CD4-positive, alpha-beta T cell (primary cell): Measurements from ENCODE around the gene TTLL9. TPM values are rescaled to one million over a fixed set of nuclear protein-coding genes. Genes with fewer than 3 reads are reported as not detected.

Experiments used
- ATAC-seq: fragments of 200-7000 bp; cut with Tn5 transposase; one replicate; pipeline ENCODE4 v1.10.0; 2022; ENCODE audit warnings: mild to moderate bottlenecking; ENCODE audit not compliant: poor library complexity
- CTCF ChIA-PET: fragments of 350-600 bp; sonication (Branson Sonifier 250); formaldehyde crosslinking; loops from one replicate; lab custom pipeline; 2021; ENCODE audit warnings: antibody characterized with exemption, inconsistent platforms; lab: Charles Lee
- POLR2A ChIA-PET: fragments of 350-600 bp; sonication (Branson Sonifier 250); formaldehyde crosslinking; loops from one replicate; lab custom pipeline; 2021; ENCODE audit warnings: antibody characterized with exemption, inconsistent platforms; lab: Charles Lee
- DNase-seq, 14 experiments: peaks; one replicate each; pipeline ENCODE4 v3.0.0-alpha.2; 2013 to 2020; ENCODE audit warnings: mixed read lengths in 2 of 14
- H3K27ac ChIP-seq, 2 donors: one replicate each; pipeline versions ENCODE4 v1.5.1 to v1.7.0; 2013; ENCODE audit warnings: low read length in 2 of 2, low read depth in 1 of 2, mild to moderate bottlenecking in 1 of 2
- H3K27me3 ChIP-seq, 2 experiments: 1 replicate in 1 of 2; 2 replicates in 1 of 2; pipeline versions ENCODE4 v1.6.1 to v1.7.0; 2013; ENCODE audit warnings: low read length in 2 of 2, control low read depth in 1 of 2, mild to moderate bottlenecking in 1 of 2, moderate library complexity in 1 of 2; ENCODE audit not compliant: insufficient read depth in 2 of 2, control insufficient read depth in 1 of 2
- H3K36me3 ChIP-seq: one replicate; pipeline ENCODE4 v1.6.1; 2013; ENCODE audit warnings: low read length, control low read depth; ENCODE audit not compliant: insufficient read depth
- H3K4me1 ChIP-seq: one replicate; pipeline ENCODE4 v1.6.1; 2013; ENCODE audit warnings: low read length, control low read depth; ENCODE audit not compliant: insufficient read depth
- H3K4me3 ChIP-seq: one replicate; pipeline ENCODE4 v1.5.1; 2013; ENCODE audit warnings: mild to moderate bottlenecking, low read length, moderate library complexity
- H3K9me3 ChIP-seq, 2 experiments: 1 replicate in 1 of 2; 2 replicates in 1 of 2; pipeline versions ENCODE4 v1.6.1 to v1.7.0; 2013; ENCODE audit warnings: low read length in 2 of 2, mild to moderate bottlenecking in 2 of 2, control low read depth in 1 of 2, moderate library complexity in 1 of 2; ENCODE audit not compliant: control insufficient read depth in 1 of 2, insufficient read depth in 1 of 2
- H3K27ac Mint-ChIP-seq: one replicate; pipeline ENCODE4 v1.8.0; 2020; ENCODE audit warnings: mixed read lengths
- H3K27me3 Mint-ChIP-seq: one replicate; pipeline ENCODE4 v1.8.0; 2021; ENCODE audit warnings: mixed read lengths
- H3K36me3 Mint-ChIP-seq: one replicate; pipeline ENCODE4 v1.8.0; 2021; ENCODE audit warnings: low read depth, mixed read lengths
- H3K4me1 Mint-ChIP-seq: one replicate; pipeline ENCODE4 v1.8.0; 2021; ENCODE audit warnings: low read depth, mixed read lengths
- H3K4me3 Mint-ChIP-seq: one replicate; pipeline ENCODE4 v1.8.0; 2020; ENCODE audit warnings: mild to moderate bottlenecking, mixed read lengths
- H3K9me3 Mint-ChIP-seq: one replicate; pipeline ENCODE4 v1.8.0; 2020; ENCODE audit warnings: mixed read lengths
- CTCF ChIP-seq: fragments of 200-600 bp; IDR thresholded peaks from one replicate; pipeline ENCODE4 v1.8.0; 2022; ENCODE audit warnings: antibody characterized with exemption, mild to moderate bottlenecking
- intact Hi-C, 2 experiments: fragments of 100-400 bp; cut with DNase I in 1 of 2; cut with micrococcal nuclease in 1 of 2; formaldehyde crosslinking; loops; one replicate each; pipeline versions ENCODE4 v1.15.1 to v1.9.0; 2023 to 2025; cut with DNase I, micrococcal nuclease
- total RNA-seq, 174 experiments: library from RNA in 2 of 174; stranded (reverse) in 2 of 174; gene quantifications; one replicate each; pipeline ENCODE4 v1.2.3 and lab custom pipeline; 2021 to 2026

The TTLL9 gene
- total RNA-seq, 2 experiments from 2014 or later = not detected

DNA sequence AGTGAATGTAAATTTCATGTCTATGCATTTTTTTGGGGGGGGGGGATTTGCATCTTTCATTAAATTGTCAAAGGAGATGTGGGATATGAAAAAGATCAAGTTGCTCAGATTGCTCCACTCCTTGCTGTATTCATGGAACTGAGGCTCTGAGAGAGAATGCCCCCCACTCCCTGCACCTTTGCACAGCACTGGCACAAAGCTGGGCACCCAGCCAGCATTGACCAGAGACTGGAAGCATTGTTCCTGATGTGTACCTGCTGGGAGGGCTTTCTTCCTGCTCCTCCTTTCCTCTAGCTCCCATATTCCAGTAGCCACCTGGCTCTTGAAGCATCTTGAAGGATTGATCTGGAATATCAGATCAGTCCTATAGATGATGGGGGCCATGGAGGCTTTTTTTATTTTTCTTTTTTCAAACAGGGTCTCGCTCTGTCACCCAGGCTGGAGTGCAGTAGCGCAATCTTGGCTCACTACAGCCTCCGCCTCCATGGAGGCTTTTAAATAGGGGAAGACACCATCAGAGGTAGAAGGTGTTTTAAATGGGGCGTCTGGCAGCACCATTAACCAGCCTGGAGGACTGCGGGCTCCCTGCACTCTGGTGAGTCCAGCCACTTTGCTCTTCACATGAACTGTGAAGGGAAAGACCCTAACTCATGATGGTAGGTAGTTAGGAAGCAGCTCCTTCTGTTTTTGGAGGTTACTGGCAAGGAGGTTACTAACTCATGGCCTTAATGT, 11.0 kb upstream of the TTLL9 start:
- Histone ChIP-seq H3K36me3 (no peaks in the 10 kb centered on the region), H3K4me3 (no peak overlapping the region), H3K27me3 (peaks cover 46 to 50% of the 10 kb centered on the region in 2 experiments), H3K27ac (no peak overlapping the region), H3K4me1 (peaks cover 22% of the 10 kb centered on the region), H3K9me3 (peaks cover 0 to 13% of the 10 kb centered on the region in 2 experiments)
- H3K27ac Mint-ChIP-seq = no peak overlapping the region
- no peaks in the 10 kb centered on the region for H3K36me3 Mint-ChIP-seq
- DNase-seq (no peak), ATAC-seq (no peak)
- H3K4me1 Mint-ChIP-seq = peaks cover 13% of the 10 kb centered on the region
- H3K4me3 Mint-ChIP-seq = no peak overlapping the region
- POLR2A ChIA-PET = no interaction called here
- peaks cover 7% of the 10 kb centered on the region for H3K27me3 Mint-ChIP-seq
- CTCF ChIA-PET = interaction anchor here (1.1 to 1.4 kb wide), 2 partner anchors 13 to 92 kb away, joined by 3 read pairs; partner anchors contain the start of gene PDRG1
- H3K9me3 Mint-ChIP-seq = no peaks in the 10 kb centered on the region
- intact Hi-C loops = loop anchor here in 1 of 2 experiments (10.0 kb wide), 1 partner anchor 235 kb away; no protein-coding TSS in a partner anchor
- TF ChIP-seq CTCF = no peak

GRCh38 chr20:31859998-31860380, 10.4 kb upstream of the TTLL9 start:
- Mint-ChIP-seq H3K27me3 (peaks cover 7% of the 10 kb centered on the region), H3K9me3 (no peaks in the 10 kb centered on the region), H3K36me3 (no peaks in the 10 kb centered on the region), H3K4me3 (no peak overlapping the region), H3K27ac (no peak overlapping the region), H3K4me1 (peaks cover 13% of the 10 kb centered on the region)
- Histone ChIP-seq H3K36me3 (no peaks in the 10 kb centered on the region), H3K9me3 (peaks cover 0 to 13% of the 10 kb centered on the region in 2 experiments), H3K27ac (no peak overlapping the region), H3K4me3 (no peak overlapping the region), H3K4me1 (peaks cover 22% of the 10 kb centered on the region), H3K27me3 (peaks cover 45 to 46% of the 10 kb centered on the region in 2 experiments)
- POLR2A ChIA-PET = no interaction called here
- DNase-seq (no peak), ATAC-seq (no peak)
- intact Hi-C loops = loop anchor here in 1 of 2 experiments (10.0 kb wide), 1 partner anchor 235 kb away; no protein-coding TSS in a partner anchor
- CTCF ChIA-PET = interaction anchor here (1.1 to 1.4 kb wide), 2 partner anchors 13 to 92 kb away, joined by 3 read pairs; partner anchors contain the start of gene PDRG1
- no peak for TF ChIP-seq CTCF

DNA sequence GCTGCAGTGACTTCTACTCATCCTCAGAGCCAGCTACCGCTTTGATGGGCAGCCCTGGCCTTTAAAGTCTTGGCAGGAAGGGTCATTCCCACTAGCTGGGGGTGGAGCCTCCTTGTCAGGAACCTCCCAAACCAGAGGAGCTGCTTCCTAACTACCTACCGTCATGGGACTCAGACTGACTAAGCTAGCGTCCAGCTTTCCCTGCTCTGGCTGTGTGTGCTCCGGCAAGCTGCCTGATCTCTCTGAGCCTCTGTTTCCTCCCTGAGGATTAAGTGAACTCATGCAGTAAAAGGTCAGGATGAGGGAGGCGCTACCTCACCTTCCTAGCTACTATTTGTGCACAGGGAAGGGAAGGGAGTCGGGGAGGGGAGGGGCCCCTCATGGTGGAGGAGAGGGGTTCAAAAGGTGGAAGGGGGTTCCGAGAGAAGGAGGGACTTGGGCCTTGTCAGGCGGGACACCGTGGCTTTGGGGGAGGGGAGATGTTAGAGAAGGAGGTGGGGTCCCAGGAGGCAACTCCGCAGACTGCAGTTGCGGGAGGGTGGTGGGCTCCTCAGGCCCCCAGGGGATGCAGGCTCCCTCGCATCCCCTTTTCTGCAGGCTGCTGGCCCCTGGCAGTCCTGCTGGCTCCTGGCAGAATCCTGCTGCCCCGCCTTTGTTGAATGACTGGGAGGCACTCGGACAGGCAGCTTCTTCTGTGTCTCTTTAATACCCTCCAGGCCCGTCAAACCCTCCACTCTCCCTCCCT, 9.9 kb upstream of the TTLL9 start:
- ATAC-seq = no peak
- H3K27me3 Mint-ChIP-seq = peaks cover 7% of the 10 kb centered on the region
- peak overlapping the region; percentile 38 for H3K4me3 Mint-ChIP-seq
- peaks cover 41 to 46% of the 10 kb centered on the region in 2 experiments for H3K27me3 ChIP-seq
- peaks cover 13% of the 10 kb centered on the region for H3K4me1 Mint-ChIP-seq
- peaks cover 0 to 13% of the 10 kb centered on the region in 2 experiments for H3K9me3 ChIP-seq
- peaks cover 22% of the 10 kb centered on the region for H3K4me1 ChIP-seq
- no peak for TF ChIP-seq CTCF
- no peak for DNase-seq
- H3K4me3 ChIP-seq = peak overlapping the region; percentile 34
- H3K36me3 Mint-ChIP-seq = no peaks in the 10 kb centered on the region
- H3K27ac Mint-ChIP-seq = no peak overlapping the region
- H3K27ac ChIP-seq = no peak overlapping the region
- H3K9me3 Mint-ChIP-seq = no peaks in the 10 kb centered on the region
- intact Hi-C loops = no loop called here
- POLR2A ChIA-PET = no interaction called here
- H3K36me3 ChIP-seq = no peaks in the 10 kb centered on the region
- CTCF ChIA-PET = interaction anchor here (1.1 to 1.4 kb wide), 2 partner anchors 14 to 91 kb away, joined by 3 read pairs; partner anchors contain the start of gene PDRG1
